ENCODE data around the gene PDE6A.

DNA sequence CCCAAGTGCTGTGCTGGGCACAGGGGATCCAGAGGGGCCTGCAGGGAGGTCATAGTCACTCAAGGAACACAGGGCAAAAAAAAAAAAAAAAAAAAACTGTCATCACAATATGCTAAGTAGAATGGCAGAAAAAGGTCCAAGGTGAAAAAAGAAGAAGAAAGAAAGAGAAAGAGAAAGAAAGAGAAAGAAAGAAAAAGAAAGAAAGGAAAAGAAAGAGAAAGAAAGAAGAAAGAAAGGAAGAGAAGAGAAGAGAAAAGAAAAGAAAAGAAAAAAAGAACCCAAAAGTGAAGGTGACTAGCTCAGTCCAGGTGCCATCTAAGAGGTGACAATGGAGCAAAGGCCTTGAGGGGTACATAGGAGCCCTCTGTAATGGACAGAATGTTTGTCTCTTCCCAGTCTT is 73.9 kb downstream of the PDE6A start:
- TF ChIP-seq, protein P1, sequence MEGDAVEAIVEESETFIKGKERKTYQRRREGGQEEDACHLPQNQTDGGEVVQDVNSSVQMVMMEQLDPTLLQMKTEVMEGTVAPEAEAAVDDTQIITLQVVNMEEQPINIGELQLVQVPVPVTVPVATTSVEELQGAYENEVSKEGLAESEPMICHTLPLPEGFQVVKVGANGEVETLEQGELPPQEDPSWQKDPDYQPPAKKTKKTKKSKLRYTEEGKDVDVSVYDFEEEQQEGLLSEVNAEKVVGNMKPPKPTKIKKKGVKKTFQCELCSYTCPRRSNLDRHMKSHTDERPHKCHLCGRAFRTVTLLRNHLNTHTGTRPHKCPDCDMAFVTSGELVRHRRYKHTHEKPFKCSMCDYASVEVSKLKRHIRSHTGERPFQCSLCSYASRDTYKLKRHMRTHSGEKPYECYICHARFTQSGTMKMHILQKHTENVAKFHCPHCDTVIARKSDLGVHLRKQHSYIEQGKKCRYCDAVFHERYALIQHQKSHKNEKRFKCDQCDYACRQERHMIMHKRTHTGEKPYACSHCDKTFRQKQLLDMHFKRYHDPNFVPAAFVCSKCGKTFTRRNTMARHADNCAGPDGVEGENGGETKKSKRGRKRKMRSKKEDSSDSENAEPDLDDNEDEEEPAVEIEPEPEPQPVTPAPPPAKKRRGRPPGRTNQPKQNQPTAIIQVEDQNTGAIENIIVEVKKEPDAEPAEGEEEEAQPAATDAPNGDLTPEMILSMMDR (IDR thresholded peaks at IDR 0.05), result no peak
- no peak for TF ChIP-seq POLR2AphosphoS5 (IDR thresholded peaks at IDR 0.05)
- no peak for TF ChIP-seq POLR2A (IDR thresholded peaks at IDR 0.05; ENCODE audit: low read depth)
